T-cell (primary cell): ENCODE measurements around the gene CNKSR3. TPM values are rescaled to one million over a fixed set of nuclear protein-coding genes. Genes with fewer than 3 reads are reported as not detected.
"Not testable (repeated sequence)": the region's sequence is repeated elsewhere in the genome, so short reads cannot be mapped to it uniquely, and the experiment has no call there.

Source experiments
- ATAC-seq, 4 experiments: fragments of 200-7000 bp in 3 of 4; fragments of 150-1000 bp in 1 of 4; cut with Tn5 transposase; replicated peaks in 1 of 4; 1 replicate in 3 of 4; 2 replicates in 1 of 4; pipeline ENCODE4 v1.10.0; 2021; ENCODE audit warnings: moderate library complexity in 3 of 4, mild to moderate bottlenecking in 2 of 4, moderate number of reproducible peaks in 1 of 4
- CTCF ChIA-PET, 2 donors: fragments of 300-600 bp; sonication (Branson Sonifier 250); formaldehyde crosslinking; loops; one replicate each; lab custom pipeline; 2022; ENCODE audit warnings: antibody characterized with exemption in 2 of 2; lab: Charles Lee
- POLR2A ChIA-PET, 2 donors: fragments of 300-600 bp; sonication (Branson Sonifier 250); formaldehyde crosslinking; loops; one replicate each; lab custom pipeline; 2022; ENCODE audit warnings: antibody characterized with exemption in 2 of 2; lab: Charles Lee
- DNase-seq, 35 experiments: peaks; one replicate each; pipeline versions ENCODE4 v3.0.0 to v3.0.0-alpha.2; 2013 to 2023
- H3K27ac ChIP-seq: one replicate; pipeline ENCODE4 v1.5.1; 2013; ENCODE audit warnings: low read length
- H3K27me3 ChIP-seq, 2 experiments: replicated peaks in 1 of 2; 1 replicate in 1 of 2; 2 replicates in 1 of 2; pipeline versions ENCODE4 v1.6.1 to v1.7.0; 2013; ENCODE audit warnings: low read length in 1 of 2, mixed read lengths in 1 of 2; ENCODE audit not compliant: control insufficient read depth in 2 of 2, insufficient read depth in 2 of 2; ENCODE audit errors: extremely low read depth in 1 of 2
- H3K36me3 ChIP-seq, 2 donors: 1 replicate in 1 of 2; 2 replicates in 1 of 2; pipeline versions ENCODE4 v1.6.1 to v1.7.0; 2013; ENCODE audit warnings: low read length in 1 of 2; ENCODE audit not compliant: control insufficient read depth in 2 of 2, insufficient read depth in 1 of 2; ENCODE audit errors: extremely low read depth in 1 of 2
- H3K4me1 ChIP-seq, 2 experiments: 1 replicate in 1 of 2; 2 replicates in 1 of 2; pipeline versions ENCODE4 v1.6.1 to v1.7.0; 2013; ENCODE audit warnings: low read length in 2 of 2, mixed read lengths in 1 of 2; ENCODE audit not compliant: insufficient read depth in 2 of 2, control insufficient read depth in 1 of 2; ENCODE audit errors: extremely low read depth in 1 of 2
- H3K4me3 ChIP-seq, 2 donors: 1 replicate in 1 of 2; 2 replicates in 1 of 2; pipeline versions ENCODE4 v1.5.1 to v1.7.0; 2013; ENCODE audit warnings: mild to moderate bottlenecking in 2 of 2, low read length in 1 of 2, moderate library complexity in 1 of 2; ENCODE audit not compliant: control insufficient read depth in 1 of 2; ENCODE audit errors: extremely low read depth in 1 of 2
- H3K9me3 ChIP-seq: 2 replicates; pipeline ENCODE4 v1.7.0; 2013
- H3K27ac Mint-ChIP-seq, 2 donors: one replicate each; pipeline ENCODE4 v1.8.0; 2020 to 2021; ENCODE audit warnings: mild to moderate bottlenecking in 2 of 2, mixed read lengths in 2 of 2
- H3K27me3 Mint-ChIP-seq, 2 donors: one replicate each; pipeline ENCODE4 v1.8.0; 2021 to 2022; ENCODE audit warnings: mixed read lengths in 2 of 2
- H3K36me3 Mint-ChIP-seq: one replicate; pipeline ENCODE4 v1.8.0; 2021; ENCODE audit warnings: mixed read lengths
- H3K4me1 Mint-ChIP-seq, 3 donors: one replicate each; pipeline ENCODE4 v1.8.0; 2020 to 2022; ENCODE audit warnings: mixed read lengths in 3 of 3, mild to moderate bottlenecking in 1 of 3
- H3K4me3 Mint-ChIP-seq, 3 donors: one replicate each; pipeline ENCODE4 v1.8.0; 2020 to 2022; ENCODE audit warnings: mild to moderate bottlenecking in 3 of 3, mixed read lengths in 3 of 3, moderate library complexity in 3 of 3
- H3K9me3 Mint-ChIP-seq, 3 donors: one replicate each; pipeline ENCODE4 v1.8.0; 2020 to 2022; ENCODE audit warnings: mixed read lengths in 3 of 3
- WGBS: methylation state at CpG from one replicate; pipeline ENCODE4 v1.1.5; 2013; ENCODE audit warnings: missing lambda C conversion rate; ENCODE audit not compliant: insufficient coverage; 5-methylcytosine and 5-hydroxymethylcytosine counted together
- total RNA-seq, 35 experiments: library from RNA in 6 of 35; stranded (reverse) in 6 of 35; fragments of 120-200 nt in 1 of 35; gene quantifications; one replicate each; pipeline versions ENCODE4 v1.2.1 to v1.2.4 and lab custom pipeline; 2013 to 2026

Gene CNKSR3
- total RNA-seq, 5 donors from 2014 or later (not counting 1 experiment from before 2014, with no cell fraction given) = 0.05 to 0.35 (median 0.20) TPM

GRCh38 chr6:154521412-154521811, 10.9 kb upstream of the CNKSR3 start:
- CTCF ChIA-PET = no interaction called here
- H3K36me3 ChIP-seq = no peaks in the 10 kb centered on the region
- Mint-ChIP-seq H3K4me1 (no peaks in the 10 kb centered on the region), H3K9me3 (no peaks in the 10 kb centered on the region), H3K27me3 (peaks cover 3 to 6% of the 10 kb centered on the region in 2 donors), H3K27ac (no peak overlapping the region), H3K4me3 (no peak overlapping the region), H3K36me3 (no peaks in the 10 kb centered on the region)
- H3K27me3 ChIP-seq = peaks cover 0 to 1% of the 10 kb centered on the region in 2 experiments
- POLR2A ChIA-PET = interaction anchor here in 1 of 2 donors (0.7 kb wide), 1 partner anchor 202 kb away, joined by 4 read pairs; no protein-coding TSS in a partner anchor
- no peak for DNase-seq
- no peak overlapping the region for H3K4me3 ChIP-seq
- H3K27ac ChIP-seq = no peak overlapping the region
- ATAC-seq = no peak
- no peaks in the 10 kb centered on the region for H3K4me1 ChIP-seq
- WGBS = 100% methylated on average over 3 of the region's 7 CpGs
- H3K9me3 ChIP-seq = no peaks in the 10 kb centered on the region

- CTCF ChIA-PET = no interaction called here
- H3K9me3 ChIP-seq = no peaks in the 10 kb centered on the region
- Mint-ChIP-seq H3K27me3 (peaks cover 3 to 7% of the 10 kb centered on the region in 2 donors), H3K4me1 (no peaks in the 10 kb centered on the region), H3K27ac (no peak overlapping the region), H3K36me3 (no peaks in the 10 kb centered on the region), H3K9me3 (no peaks in the 10 kb centered on the region), H3K4me3 (no peak overlapping the region)
- no peak overlapping the region for H3K27ac ChIP-seq
- H3K4me1 ChIP-seq = no peaks in the 10 kb centered on the region
- H3K4me3 ChIP-seq = no peak overlapping the region
- no peak for DNase-seq
- WGBS = 80% methylated on average over 1 of the region's 5 CpGs
- POLR2A ChIA-PET = no interaction called here
- no peaks in the 10 kb centered on the region for H3K36me3 ChIP-seq
- peaks cover 0 to 4% of the 10 kb centered on the region in 2 experiments for H3K27me3 ChIP-seq
- no peak for ATAC-seq
Observed at GRCh38 chr6:154520280-154520679, 9.8 kb upstream of the CNKSR3 start.

- ChIA-PET POLR2A (no interaction called here), CTCF (no interaction called here)
- Histone ChIP-seq H3K4me1 (no peaks in the 10 kb centered on the region), H3K36me3 (no peaks in the 10 kb centered on the region), H3K9me3 (no peaks in the 10 kb centered on the region), H3K27me3 (peaks cover 0 to 4% of the 10 kb centered on the region in 2 experiments), H3K27ac (no peak overlapping the region), H3K4me3 (no peak overlapping the region)
- no peak for DNase-seq
- H3K36me3 Mint-ChIP-seq = no peaks in the 10 kb centered on the region
- WGBS = 80% methylated on average over 1 of the region's 6 CpGs
- H3K4me1 Mint-ChIP-seq = no peaks in the 10 kb centered on the region
- peaks cover 5 to 8% of the 10 kb centered on the region in 2 donors for H3K27me3 Mint-ChIP-seq
- H3K4me3 Mint-ChIP-seq = no peak overlapping the region
- H3K9me3 Mint-ChIP-seq = no peaks in the 10 kb centered on the region
- H3K27ac Mint-ChIP-seq = no peak overlapping the region
- no peak for ATAC-seq
Observed at GRCh38 chr6:154518396-154518795, 7.9 kb upstream of the CNKSR3 start.

DNA sequence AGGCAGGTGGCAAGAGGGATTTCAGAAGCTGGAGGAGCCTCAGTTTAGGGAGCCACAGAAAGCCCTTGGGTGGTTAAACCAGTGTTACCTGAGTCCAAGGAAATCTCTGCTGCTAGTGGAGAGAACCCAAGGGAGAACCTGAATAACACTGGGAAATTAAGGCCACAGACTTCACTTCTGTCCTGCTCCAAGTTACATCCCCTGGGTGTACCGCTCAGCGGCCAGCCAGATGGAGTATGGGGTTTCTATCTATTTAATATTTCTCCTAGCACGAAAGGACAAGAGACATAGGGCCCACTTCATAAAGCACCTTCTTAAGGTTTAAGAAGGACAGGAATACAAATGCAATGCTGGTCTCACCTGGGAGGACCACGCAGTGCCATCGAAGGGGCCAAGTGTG, 5.8 kb upstream of the CNKSR3 start:
- H3K27ac ChIP-seq = no peak overlapping the region
- 100% methylated on average over 1 of the region's 5 CpGs for WGBS
- no peaks in the 10 kb centered on the region for H3K9me3 ChIP-seq
- H3K36me3 ChIP-seq = no peaks in the 10 kb centered on the region
- H3K4me1 ChIP-seq = no peaks in the 10 kb centered on the region
- Mint-ChIP-seq H3K27ac (no peak overlapping the region), H3K4me3 (no peak overlapping the region), H3K4me1 (peaks cover 0 to 4% (median 3%) of the 10 kb centered on the region in 3 donors), H3K9me3 (no peaks in the 10 kb centered on the region), H3K36me3 (no peaks in the 10 kb centered on the region), H3K27me3 (peaks cover 20 to 22% of the 10 kb centered on the region in 2 donors)
- ATAC-seq (no peak), DNase-seq (no peak)
- ChIA-PET POLR2A (no interaction called here), CTCF (interaction anchor here in 1 of 2 donors (0.6 kb wide), 1 partner anchor 494 kb away, joined by 4 read pairs; no protein-coding TSS in a partner anchor)
- peaks cover 0 to 5% of the 10 kb centered on the region in 2 experiments for H3K27me3 ChIP-seq
- no peak overlapping the region for H3K4me3 ChIP-seq

DNA sequence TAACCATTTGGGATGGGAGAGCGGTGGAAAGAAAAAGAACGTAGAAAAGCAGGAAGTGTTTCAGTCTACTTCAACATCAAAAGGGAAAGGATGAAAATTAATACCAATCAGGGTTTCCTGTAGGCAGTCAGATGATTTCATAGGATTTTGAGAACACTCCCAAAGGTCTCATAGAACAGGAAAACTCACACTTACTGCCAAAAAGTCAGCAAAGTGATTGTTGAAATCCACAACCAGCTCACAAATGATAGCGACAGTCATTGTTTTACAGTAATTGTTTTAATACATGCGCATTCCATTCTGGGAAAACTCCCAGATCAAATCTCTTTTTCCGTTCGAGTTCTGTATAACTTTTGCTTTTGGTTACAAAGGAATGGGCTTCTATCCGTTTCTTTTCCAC, 5.3 kb upstream of the CNKSR3 start:
- WGBS = 100% methylated on average over 3 of the region's 7 CpGs
- ATAC-seq = no peak
- H3K4me1 ChIP-seq = peaks cover 0 to under 1% of the 10 kb centered on the region in 2 experiments
- H3K9me3 ChIP-seq = no peaks in the 10 kb centered on the region
- peaks cover 0 to 9% of the 10 kb centered on the region in 2 experiments for H3K27me3 ChIP-seq
- ChIA-PET POLR2A (interaction anchor here in 1 of 2 donors (0.6 kb wide), 1 partner anchor 737 kb away, joined by 3 read pairs; no protein-coding TSS in a partner anchor), CTCF (interaction anchor here in 1 of 2 donors (0.6 kb wide), 1 partner anchor 495 kb away, joined by 4 read pairs; no protein-coding TSS in a partner anchor)
- Mint-ChIP-seq H3K4me1 (peaks cover 3 to 6% (median 5%) of the 10 kb centered on the region in 3 donors), H3K27ac (no peak overlapping the region), H3K4me3 (no peak overlapping the region), H3K9me3 (no peaks in the 10 kb centered on the region), H3K27me3 (peaks cover 20 to 26% of the 10 kb centered on the region in 2 donors), H3K36me3 (no peaks in the 10 kb centered on the region)
- H3K4me3 ChIP-seq = no peak overlapping the region
- DNase-seq = no peak
- no peaks in the 10 kb centered on the region for H3K36me3 ChIP-seq
- no peak overlapping the region for H3K27ac ChIP-seq

DNA sequence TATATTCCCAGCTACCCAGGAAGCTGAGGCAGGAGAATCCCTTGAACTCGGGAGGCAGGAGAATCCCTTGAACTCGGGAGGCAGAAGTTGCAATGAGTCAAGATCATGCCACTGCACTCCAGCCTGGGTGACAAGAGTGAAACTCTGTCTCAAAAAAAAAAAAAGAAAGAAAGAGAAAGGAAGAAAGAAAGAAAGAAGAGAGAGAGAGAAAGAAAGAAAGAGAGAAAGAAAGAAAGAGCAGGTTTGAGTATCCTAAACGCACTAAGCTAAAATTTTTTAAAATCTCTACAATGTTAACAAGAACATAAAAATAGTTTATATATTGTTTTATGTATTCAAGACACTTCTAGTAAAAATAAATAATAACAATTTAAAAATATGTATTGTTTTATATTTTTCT, 4.6 kb upstream of the CNKSR3 start:
- H3K27me3 ChIP-seq = peaks cover 0 to 16% of the 10 kb centered on the region in 2 experiments
- peaks cover 20 to 28% of the 10 kb centered on the region in 2 donors for H3K27me3 Mint-ChIP-seq
- DNase-seq, H3K4me3 Mint-ChIP-seq, H3K4me1 ChIP-seq, H3K9me3 Mint-ChIP-seq, H3K4me1 Mint-ChIP-seq, H3K36me3 Mint-ChIP-seq, H3K27ac Mint-ChIP-seq, H3K4me3 ChIP-seq, ATAC-seq, H3K27ac ChIP-seq, POLR2A ChIA-PET, H3K36me3 ChIP-seq, H3K9me3 ChIP-seq: not testable (repeated sequence)
- 100% methylated on average over 2 of the region's 3 CpGs for WGBS
- CTCF ChIA-PET = interaction anchor here in 1 of 2 donors (0.7 kb wide), 1 partner anchor 44 kb away, joined by 3 read pairs; no protein-coding TSS in a partner anchor
